Prostate gland (tissue), 2 donors: ENCODE results near the gene CCDC122.

Experiments used
- CTCF ChIP-seq, 4 experiments: fragments of 200-600 bp in 2 of 4; fragments of 450-650 bp in 2 of 4; sonication (generic) in 2 of 4; IDR thresholded peaks; 1 replicate in 3 of 4; 2 replicates in 1 of 4; pipeline ENCODE4 v1.5.1; 2016 to 2019; ENCODE audit warnings: antibody characterized with exemption in 4 of 4, mild to moderate bottlenecking in 2 of 4, moderate library complexity in 2 of 4
- POLR2A ChIP-seq: fragments of 450-650 bp; IDR thresholded peaks from one replicate; pipeline ENCODE4 v1.6.1; 2016; ENCODE audit warnings: antibody characterized with exemption, mild to moderate bottlenecking

- TF ChIP-seq POLR2A (no peak), CTCF (IDR thresholded peaks at IDR 0.05) (no peak)
Observed at GRCh38 chr13:43894438-43894837, 14.9 kb upstream of the CCDC122 start.
